GM12891 (cell line): ENCODE results near the gene NFE2.

Experiments
- DNase-seq: peaks from one replicate; pipeline ENCODE4 v3.0.0; 2011; ENCODE audit warnings: low spot score; ENCODE audit not compliant: insufficient read length
- FAIRE-seq: peaks from 2 replicates; lab custom pipeline; 2011; peaks lifted over from hg19 to GRCh38; lab: Jason Lieb, UNC
- PAX5 ChIP-seq: IDR thresholded peaks from 2 replicates; pipeline ENCODE4 v1.6.1; 2011; ENCODE audit warnings: low read length, moderate library complexity, mild to moderate bottlenecking; ENCODE audit not compliant: insufficient read depth, severe bottlenecking
- POLR2A ChIP-seq: IDR thresholded peaks from 2 replicates; pipeline ENCODE4 v1.6.1; 2011; ENCODE audit warnings: low read depth, low read length, control low read depth
- POLR2AphosphoS5 ChIP-seq: IDR thresholded peaks from 2 replicates; pipeline ENCODE4 v1.6.1; 2011; ENCODE audit warnings: low read depth, low read length, control low read depth
- POU2F2 ChIP-seq: IDR thresholded peaks from 2 replicates; pipeline ENCODE4 v1.6.1; 2011; ENCODE audit warnings: low read depth, mild to moderate bottlenecking, control low read depth, low read length, moderate library complexity
- SPI1 ChIP-seq: IDR thresholded peaks from 2 replicates; pipeline ENCODE4 v1.6.1; 2011; ENCODE audit warnings: low read depth, low read length, control low read depth
- TAF1 ChIP-seq: IDR thresholded peaks from 2 replicates; pipeline ENCODE4 v1.6.1; 2011; ENCODE audit warnings: low read depth, low read length, control low read depth

Gene NFE2

GRCh38 chr12:54304187-54304810 lies 3.5 kb upstream of the NFE2 start:
- no peak for TF ChIP-seq PAX5
- TF ChIP-seq POU2F2: no peak
- no peak for TF ChIP-seq POLR2A
- TF ChIP-seq TAF1: no peak
- no peak for TF ChIP-seq POLR2AphosphoS5
- no peak for TF ChIP-seq SPI1
- FAIRE-seq: no peak
- no peak for DNase-seq

- DNase-seq (no peak), FAIRE-seq (no peak)
- TF ChIP-seq TAF1 (no peak), POLR2AphosphoS5 (no peak), POLR2A (no peak), SPI1 (no peak), PAX5 (no peak), POU2F2 (no peak)
Measured at GRCh38 chr12:54303640-54304039, 2.8 kb upstream of the NFE2 start.

GRCh38 chr12:54301428-54302048 lies 723 bp upstream of the NFE2 start:
- FAIRE-seq (no peak), DNase-seq (no peak)
- no peak for TF ChIP-seq POU2F2
- TF ChIP-seq POLR2AphosphoS5: no peak
- no peak for TF ChIP-seq PAX5
- no peak for TF ChIP-seq TAF1

GRCh38 chr12:54300225-54300731 lies 537 bp downstream of the NFE2 start:
- no peak for FAIRE-seq
- no peak for TF ChIP-seq TAF1
- no peak for TF ChIP-seq POU2F2
- TF ChIP-seq SPI1: no peak
- TF ChIP-seq POLR2A: no peak
- no peak for TF ChIP-seq PAX5
- TF ChIP-seq POLR2AphosphoS5: no peak
- DNase-seq: no peak

GRCh38 chr12:54299515-54300224 lies 1.1 kb downstream of the NFE2 start:
- FAIRE-seq (no peak), DNase-seq (no peak)
- TF ChIP-seq PAX5: no peak
- no peak for TF ChIP-seq POLR2A
- TF ChIP-seq TAF1: no peak
- no peak for TF ChIP-seq POLR2AphosphoS5
- TF ChIP-seq SPI1: no peak
- no peak for TF ChIP-seq POU2F2

GRCh38 chr12:54298904-54299303 lies 1.9 kb downstream of the NFE2 start:
- no peak for FAIRE-seq
- TF ChIP-seq SPI1 (no peak), PAX5 (no peak), POLR2A (no peak), TAF1 (no peak), POLR2AphosphoS5 (no peak), POU2F2 (no peak)
- DNase-seq: no peak

- TF ChIP-seq PAX5: no peak
- no peak for TF ChIP-seq POU2F2
- TF ChIP-seq POLR2A: no peak
- TF ChIP-seq POLR2AphosphoS5: no peak
- no peak for TF ChIP-seq TAF1
- FAIRE-seq: no peak
- DNase-seq: no peak
Measured at GRCh38 chr12:54296393-54297099, 4.3 kb downstream of the NFE2 start.

DNA sequence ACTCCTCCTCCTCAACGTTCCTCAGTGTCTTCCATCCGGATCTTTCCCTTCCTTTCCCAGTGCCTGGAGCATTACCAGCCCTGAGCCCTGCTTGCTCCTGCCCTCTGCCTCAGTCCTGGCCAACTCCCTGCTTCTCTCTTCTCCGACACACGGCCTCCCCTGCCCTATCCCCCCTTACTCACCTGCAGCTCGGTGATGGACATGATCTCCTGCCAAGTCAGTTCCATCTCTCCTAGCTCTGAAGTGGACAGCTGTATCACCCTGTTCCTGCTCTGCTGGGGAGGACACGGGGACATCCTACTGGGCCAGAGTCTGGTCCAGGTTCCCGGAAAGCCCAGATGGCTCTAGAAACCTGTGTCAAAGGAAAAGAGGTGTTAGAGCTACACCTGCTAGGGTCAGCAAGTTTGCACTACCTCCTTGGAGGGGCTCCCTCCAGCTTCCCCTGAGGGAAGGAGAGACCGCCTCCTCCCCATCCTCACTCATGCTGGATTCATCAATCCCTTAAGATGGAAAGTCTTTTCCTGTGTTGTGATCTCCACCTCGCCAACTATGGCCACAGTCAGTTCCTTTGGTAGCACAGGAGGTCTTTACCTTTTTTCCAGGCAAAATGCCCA lies 5.8 kb downstream of the NFE2 start:
- FAIRE-seq (no peak), DNase-seq (no peak)
- TF ChIP-seq PAX5: no peak
- no peak for TF ChIP-seq POLR2A
- TF ChIP-seq POU2F2: no peak
- TF ChIP-seq TAF1: no peak
- no peak for TF ChIP-seq SPI1
- TF ChIP-seq POLR2AphosphoS5: no peak
